Suppressor macrophage treated with lipopolysaccharide for 4 hours (primary cell): ENCODE data around the gene AQP1.

Experiments used
- DNase-seq: peaks from one replicate; pipeline ENCODE4 v3.0.0-alpha.2; 2020

AQP1 gene

DNA sequence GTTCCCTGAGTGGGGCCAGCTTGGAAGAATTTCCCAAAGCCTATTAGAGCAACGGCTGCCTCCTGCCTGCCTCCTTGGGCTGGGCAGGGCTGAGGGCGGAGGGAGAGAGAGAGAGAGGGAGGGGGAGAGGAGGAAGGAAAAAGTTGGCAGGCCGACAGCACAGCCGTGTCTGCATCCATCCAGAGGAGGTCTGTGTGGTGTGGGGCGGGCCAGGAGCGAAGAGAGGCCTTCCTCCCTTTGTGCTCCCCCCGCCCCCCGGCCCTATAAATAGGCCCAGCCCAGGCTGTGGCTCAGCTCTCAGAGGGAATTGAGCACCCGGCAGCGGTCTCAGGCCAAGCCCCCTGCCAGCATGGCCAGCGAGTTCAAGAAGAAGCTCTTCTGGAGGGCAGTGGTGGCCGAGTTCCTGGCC lies at the start of gene AQP1:
AQP1 (plus strand) TSS at position 293 of the 409 bp plus-strand sequence; CDS start at position 350, 57 bp downstream.
- no peak for DNase-seq

DNA sequence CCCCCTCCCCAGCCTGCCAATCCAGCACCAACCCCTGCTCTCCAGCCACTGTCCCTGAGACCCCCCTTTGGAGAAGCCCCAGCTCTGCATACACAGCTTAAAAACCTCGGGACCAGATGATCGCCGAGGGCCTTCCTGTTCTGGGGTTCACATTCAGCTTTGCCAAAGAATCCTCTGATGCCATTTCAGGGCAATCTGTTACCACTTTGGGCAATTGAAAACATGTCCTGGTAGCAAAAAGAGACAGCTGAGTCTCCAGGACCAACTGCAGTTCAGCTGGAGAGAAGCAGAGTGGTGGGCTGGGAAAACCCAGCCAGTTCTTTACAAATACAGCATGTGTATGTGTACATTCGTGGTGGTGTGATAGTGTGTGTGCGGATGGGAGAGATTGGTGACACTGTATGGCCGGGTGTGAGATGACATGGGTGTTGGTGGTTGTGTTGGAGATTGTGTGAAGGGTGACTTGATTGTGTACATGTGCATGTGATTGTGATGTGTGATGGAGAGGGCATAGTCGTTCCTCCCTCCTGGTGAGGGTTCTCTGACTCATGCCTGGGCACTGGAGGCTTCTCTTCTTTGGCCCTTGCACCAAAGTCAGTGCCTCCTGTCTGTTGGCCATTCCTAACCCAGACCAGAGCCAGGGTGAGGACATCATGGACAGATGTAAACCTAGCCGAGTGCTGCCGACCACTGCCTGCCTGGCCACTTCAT lies 48.5 kb upstream of the AQP1 start:
- no peak for DNase-seq

- DNase-seq = no peak
Observed at GRCh38 chr7:30863706-30864035, 48.0 kb upstream of the AQP1 start.

DNA sequence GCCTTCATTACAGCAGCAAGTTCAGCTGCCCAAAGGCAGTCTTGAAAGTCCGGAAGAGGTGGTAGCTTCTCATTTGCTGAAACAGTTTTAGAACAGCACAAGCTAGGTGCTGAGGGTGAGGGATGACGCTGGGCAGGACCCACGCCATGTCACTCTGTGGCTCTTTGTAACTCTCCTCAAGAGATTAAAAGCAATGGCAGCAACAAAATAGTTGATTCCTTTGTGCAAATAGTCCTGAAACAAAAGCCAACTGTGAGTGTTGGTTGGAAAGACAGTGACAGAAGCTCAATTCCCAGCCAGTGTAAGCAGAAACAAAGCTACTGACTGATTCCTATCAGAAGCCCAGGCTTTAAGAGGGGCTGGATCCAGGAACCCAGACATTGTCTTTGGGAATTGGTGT lies 47.6 kb upstream of the AQP1 start:
- DNase-seq = no peak

DNA sequence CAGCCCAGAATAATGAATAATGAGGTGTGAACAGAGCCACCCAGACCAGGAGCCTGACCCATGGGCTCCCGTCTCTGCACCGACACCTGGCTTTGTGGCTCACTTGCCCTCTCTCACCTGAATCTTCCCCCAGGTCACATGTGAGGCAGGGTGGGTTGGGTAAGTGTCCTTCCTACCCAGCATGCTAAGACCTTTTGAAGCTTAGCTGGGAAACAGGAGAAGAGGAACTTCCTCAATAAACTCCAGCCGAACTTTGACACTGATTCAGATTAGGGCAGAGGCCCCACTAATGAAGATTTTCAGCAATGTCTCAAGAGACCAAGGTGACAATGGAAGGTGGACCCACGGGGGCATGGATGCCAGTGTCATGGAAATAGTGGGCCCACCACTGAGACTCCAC lies 46.6 kb upstream of the AQP1 start:
- DNase-seq = no peak

- no peak for DNase-seq
Observed at GRCh38 chr7:30865821-30866220, 45.8 kb upstream of the AQP1 start.

- no peak for DNase-seq
Observed at GRCh38 chr7:30866939-30867338, 44.7 kb upstream of the AQP1 start.

DNA sequence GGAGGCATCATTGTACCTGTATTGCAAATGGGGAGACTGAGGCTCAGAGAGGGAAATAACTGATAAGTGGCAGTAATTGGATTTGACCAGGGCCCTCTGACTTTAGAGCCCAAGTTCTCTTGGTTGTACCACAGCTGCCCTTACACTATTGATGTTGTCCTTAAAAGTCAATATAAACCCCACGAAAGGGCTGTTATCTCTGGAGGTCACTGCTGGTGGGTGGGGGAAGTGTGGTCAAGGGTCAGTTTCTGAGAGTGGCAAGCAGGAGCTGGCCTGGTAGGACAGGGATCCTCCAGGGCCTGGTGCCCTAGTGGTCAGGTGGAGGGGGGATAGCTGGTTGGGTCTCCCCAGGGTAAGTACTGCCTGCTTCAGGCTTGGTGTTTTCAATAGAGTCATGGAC lies 44.2 kb upstream of the AQP1 start:
- no peak for DNase-seq

- no peak for DNase-seq
Observed at GRCh38 chr7:30869794-30870611, 41.6 kb upstream of the AQP1 start.

- no peak for DNase-seq
Observed at GRCh38 chr7:30870821-30871518, 40.7 kb upstream of the AQP1 start.

GRCh38 chr7:30871655-30872054 lies 40.0 kb upstream of the AQP1 start:
- no peak for DNase-seq

DNA sequence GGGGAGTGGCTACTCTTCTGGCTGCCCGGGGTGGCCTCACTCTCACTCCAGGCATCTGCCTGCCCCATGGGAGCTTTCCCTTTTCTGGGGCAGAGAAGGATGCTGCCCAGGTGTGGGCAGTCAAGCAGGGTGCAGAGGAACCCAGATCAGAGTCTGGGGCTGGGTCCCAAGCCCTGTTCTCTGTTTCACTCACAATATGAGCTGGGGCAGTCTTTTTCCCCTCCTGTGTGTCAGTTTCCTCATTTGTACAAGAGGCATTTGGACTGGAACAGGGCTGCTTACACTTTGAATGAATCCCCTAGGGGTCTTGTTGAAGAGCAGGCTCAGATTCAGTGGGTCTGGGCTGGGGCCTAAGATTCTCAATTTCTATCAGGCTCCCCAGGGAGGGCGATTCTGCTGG lies 38.4 kb upstream of the AQP1 start:
- no peak for DNase-seq

GRCh38 chr7:30873656-30874055 lies 38.0 kb upstream of the AQP1 start:
- DNase-seq = no peak

GRCh38 chr7:30874656-30875302 lies 36.9 kb upstream of the AQP1 start:
- peak; percentile 14 for DNase-seq

DNA sequence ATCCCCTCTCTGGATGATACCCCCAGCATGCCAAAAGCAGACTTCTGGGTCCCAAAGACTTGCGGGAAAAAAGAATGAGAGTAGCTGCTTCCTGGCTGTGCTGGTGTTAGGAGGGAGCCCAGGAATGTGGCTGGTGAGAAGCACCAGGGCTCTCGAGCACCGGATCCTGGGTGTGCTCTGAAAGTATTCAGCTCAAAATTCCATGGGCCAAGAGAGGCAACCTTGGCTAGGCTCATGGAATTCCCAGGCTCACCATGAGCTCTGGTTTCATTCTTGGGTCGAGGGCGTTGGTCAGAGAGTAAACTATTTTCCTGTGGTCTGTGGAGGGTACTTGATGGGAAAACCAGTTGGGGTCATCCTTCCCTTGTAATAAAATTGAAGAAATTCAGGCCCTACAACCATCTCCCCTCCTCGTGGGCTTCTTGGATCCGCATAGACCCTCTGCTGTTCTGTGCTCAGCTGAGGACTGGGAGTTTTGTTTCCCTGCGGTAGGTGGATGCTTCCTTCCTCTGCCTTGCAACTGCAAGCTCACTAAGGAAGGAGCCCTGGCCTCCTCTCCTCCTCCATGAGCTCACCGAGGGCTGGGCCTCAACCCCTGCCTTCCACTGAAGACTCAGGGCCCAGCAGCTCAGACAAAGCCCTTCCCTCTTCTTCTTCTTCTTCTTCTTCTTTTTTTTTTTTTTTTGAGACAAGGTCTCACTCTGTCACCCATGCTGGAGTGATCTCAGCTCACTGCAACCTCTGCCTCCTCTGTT lies 34.5 kb upstream of the AQP1 start:
- peak; percentile 44 for DNase-seq

- no peak for DNase-seq
Observed at GRCh38 chr7:30877993-30878392, 33.7 kb upstream of the AQP1 start.

DNA sequence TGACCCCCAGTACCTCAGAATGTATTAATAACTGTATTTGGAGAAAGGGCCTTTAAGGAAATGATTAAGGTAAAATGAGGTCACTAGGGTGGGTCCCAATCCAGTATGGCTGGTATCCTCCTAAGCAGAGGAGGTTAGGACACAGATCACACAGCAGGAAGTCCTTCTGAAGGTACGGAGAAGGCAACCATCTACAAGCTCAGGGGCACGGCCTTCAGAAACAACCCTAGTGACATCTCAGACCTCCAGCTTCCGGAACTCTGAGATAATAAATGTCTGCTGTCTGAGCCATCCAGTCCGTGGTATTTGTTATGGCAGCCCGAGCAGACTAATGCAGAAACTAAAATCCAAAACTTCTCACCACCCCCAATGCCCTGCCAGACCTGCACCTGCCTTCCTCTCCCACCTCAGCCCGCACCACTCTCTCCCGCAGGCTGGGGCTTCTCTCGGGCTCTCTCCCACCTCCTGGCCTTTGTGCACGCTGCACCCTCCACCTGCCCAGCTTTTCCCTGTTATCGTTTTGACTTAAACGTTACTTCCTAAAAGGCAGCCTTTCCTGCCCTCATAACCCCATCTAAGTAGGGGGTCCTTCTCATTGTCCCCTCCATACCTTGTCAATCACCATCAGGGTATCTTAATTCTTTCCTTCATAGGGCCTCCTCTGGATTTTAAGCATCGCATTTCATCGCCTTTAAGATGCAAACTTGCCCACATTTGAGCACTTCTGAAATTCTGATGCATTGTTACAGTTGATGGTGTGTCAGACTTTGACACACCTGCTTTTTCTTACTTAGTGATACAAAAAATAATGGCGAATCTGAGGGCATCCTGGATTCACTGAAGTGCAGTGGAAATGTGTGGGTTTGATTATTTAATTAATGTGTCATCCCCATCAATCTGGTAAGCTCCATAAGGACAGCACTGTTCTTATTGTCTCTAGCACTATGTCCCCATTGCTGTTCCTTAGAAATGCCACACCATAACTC lies 32.2 kb upstream of the AQP1 start:
- no peak for DNase-seq

- DNase-seq = peak; percentile 50
Observed at GRCh38 chr7:30880125-30880720, 31.4 kb upstream of the AQP1 start.

DNA sequence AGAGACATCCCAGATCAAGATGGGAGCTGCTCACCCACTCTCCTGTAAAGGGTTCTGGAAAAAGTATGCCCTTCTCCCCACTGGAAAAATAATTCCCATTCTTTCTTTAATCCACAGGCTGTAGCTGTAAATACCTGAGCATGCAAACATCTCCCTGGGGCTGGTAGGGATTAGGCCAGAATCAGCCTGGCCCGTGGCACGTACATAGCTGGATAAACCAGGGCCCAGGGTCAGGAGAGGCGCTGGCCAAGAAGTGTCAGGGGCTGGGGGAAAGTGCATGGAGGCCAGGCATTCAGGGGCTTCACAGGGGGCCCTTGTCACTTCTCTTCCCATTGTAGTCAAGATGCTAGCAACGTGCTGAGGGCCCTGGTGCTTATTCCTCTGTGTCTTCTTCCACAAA lies 30.7 kb upstream of the AQP1 start:
- DNase-seq = no peak

DNA sequence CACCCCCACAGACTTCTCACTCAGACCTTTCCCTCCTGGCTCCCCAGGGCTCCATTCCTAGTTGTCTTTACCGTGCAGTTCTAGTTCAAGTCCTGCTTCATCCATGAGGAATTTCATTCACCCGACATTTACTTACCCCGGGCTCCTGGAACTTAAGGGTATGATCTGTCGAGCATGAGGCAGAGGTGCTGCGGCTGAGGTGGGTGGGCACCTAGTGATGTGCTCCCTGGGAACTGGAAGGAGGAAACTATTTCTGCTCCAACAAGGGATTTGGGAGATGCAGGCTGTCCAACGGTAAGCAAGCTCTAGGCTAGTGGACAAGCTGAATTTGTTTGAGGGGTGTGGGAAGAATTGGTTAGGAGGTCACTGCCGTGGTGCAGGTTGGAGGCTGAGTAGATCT lies 30.2 kb upstream of the AQP1 start:
- no peak for DNase-seq

DNA sequence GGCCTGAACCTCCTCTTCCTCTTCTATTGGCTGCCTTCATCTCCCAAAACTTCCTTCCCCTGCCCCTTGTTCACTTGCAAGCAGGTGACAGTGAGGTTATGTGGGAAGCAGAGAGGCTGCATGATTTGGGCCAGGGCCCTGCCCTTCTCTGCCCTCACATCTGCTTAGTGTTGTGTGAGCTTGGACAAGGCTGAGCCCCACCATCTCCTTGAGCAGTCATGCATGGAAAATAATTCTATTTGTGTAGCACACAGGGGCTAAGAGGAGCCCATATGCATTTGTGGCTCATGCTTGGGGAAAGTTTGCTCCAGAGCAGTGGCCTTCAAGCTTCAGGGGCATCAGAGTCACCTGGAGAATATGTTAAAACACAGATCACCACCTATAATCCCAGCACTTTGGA lies 26.8 kb upstream of the AQP1 start:
- DNase-seq = no peak
